OCI-LY7 (cell line): Measurements from ENCODE around the gene CHSY3. TPM values are rescaled to one million over a fixed set of nuclear protein-coding genes. Genes with fewer than 3 reads are reported as not detected.

Source experiments
- BruUV-seq: library from RNA; stranded (reverse); fragments of 400-500 nt; replicated peaks from 2 replicates; lab custom pipeline; 2021; lab: Mats Ljungman, UMichigan
- CTCF ChIA-PET: fragments of 300-600 bp; sonication (Branson Sonifier 250); formaldehyde crosslinking; loops from one replicate; lab custom pipeline; 2022; ENCODE audit warnings: antibody characterized with exemption; ENCODE audit not compliant: unreplicated experiment; lab: Charles Lee
- POLR2A ChIA-PET: fragments of 300-600 bp; sonication (Branson Sonifier 250); formaldehyde crosslinking; loops from one replicate; lab custom pipeline; 2022; ENCODE audit warnings: antibody characterized with exemption; lab: Charles Lee
- DNase-seq: peaks from one replicate; pipeline ENCODE4 v3.0.0-alpha.2; 2015; ENCODE audit warnings: low spot score
- H2AFZ ChIP-seq: fragments of 200-600 bp; sonication (generic), shearing (Covaris generic); 2 replicates; pipeline ENCODE4 v1.6.1; 2014; ENCODE audit warnings: mild to moderate bottlenecking, antibody characterized with exemption, low read length, moderate library complexity
- H3K27ac ChIP-seq: fragments of 200-600 bp; sonication (generic); 2 replicates; pipeline ENCODE4 v1.5.1; 2014; ENCODE audit warnings: mixed run types, low read depth, mild to moderate bottlenecking, moderate library complexity, low read length, inconsistent platforms; ENCODE audit not compliant: poor library complexity, severe bottlenecking
- H3K36me3 ChIP-seq: fragments of 200-600 bp; sonication (generic); 2 replicates; pipeline ENCODE4 v1.6.1; 2014; ENCODE audit warnings: mild to moderate bottlenecking, antibody characterized with exemption, low read length, moderate library complexity, mixed read lengths; ENCODE audit not compliant: insufficient read depth
- H3K4me1 ChIP-seq: fragments of 200-600 bp; sonication (generic); 2 replicates; pipeline ENCODE4 v1.5.1; 2014; ENCODE audit warnings: mild to moderate bottlenecking, low read length; ENCODE audit not compliant: insufficient read depth, poor library complexity, severe bottlenecking
- H3K4me2 ChIP-seq: fragments of 200-600 bp; sonication (generic); 2 replicates; pipeline ENCODE4 v1.6.1; 2014; ENCODE audit warnings: mild to moderate bottlenecking, low read length
- H3K4me3 ChIP-seq: fragments of 200-600 bp; sonication (generic); 2 replicates; pipeline ENCODE4 v1.5.1; 2014; ENCODE audit warnings: mild to moderate bottlenecking, low read depth, low read length; ENCODE audit not compliant: poor library complexity, severe bottlenecking
- H3K79me2 ChIP-seq: fragments of 200-600 bp; sonication (generic); 2 replicates; pipeline ENCODE4 v1.6.1; 2016; ENCODE audit warnings: low read depth, mild to moderate bottlenecking, low read length, moderate library complexity, mixed read lengths; ENCODE audit not compliant: insufficient read depth
- H3K9me2 ChIP-seq: fragments of 200-600 bp; sonication (generic); 2 replicates; pipeline ENCODE4 v1.6.1; 2016; ENCODE audit warnings: mild to moderate bottlenecking, low read length, mixed read lengths; ENCODE audit not compliant: insufficient read depth
- H3K9me3 ChIP-seq: fragments of 200-600 bp; sonication (generic); 2 replicates; pipeline ENCODE4 v1.6.1; 2014; ENCODE audit warnings: mild to moderate bottlenecking, mixed run types, low read length, mixed read lengths
- H4K20me1 ChIP-seq: fragments of 200-600 bp; sonication (generic); 2 replicates; pipeline ENCODE4 v1.6.1; 2014; ENCODE audit warnings: mild to moderate bottlenecking, antibody characterized with exemption, low read length, moderate library complexity, mixed read lengths; ENCODE audit not compliant: insufficient read depth
- CTCF ChIP-seq: fragments of 200-600 bp; sonication (generic); conservative IDR thresholded peaks from 2 replicates; pipeline ENCODE4 v1.5.1; 2014; ENCODE audit warnings: mild to moderate bottlenecking, antibody characterized with exemption, low read length, moderate library complexity, mixed read lengths
- EZH2phosphoT487 ChIP-seq: fragments of 200-600 bp; sonication (generic); IDR thresholded peaks from 2 replicates; pipeline ENCODE4 v1.6.1; 2018; ENCODE audit warnings: low read depth, borderline replicate concordance, mild to moderate bottlenecking, mixed run types, antibody characterized with exemption, low read length, moderate library complexity, mixed read lengths
- intact Hi-C: fragments of 100-400 bp; cut with micrococcal nuclease; formaldehyde crosslinking; loops from one replicate; pipeline ENCODE4 v1.10.0; 2022; ENCODE audit not compliant: unreplicated experiment
- total RNA-seq, 2 experiments: library from RNA; depleted of rRNA in 1 of 2; stranded (reverse); fragments of >200 nt in 1 of 2; shearing (Covaris generic) in 1 of 2; gene quantifications; 2 replicates each; pipeline ENCODE4 v1.2.3, GENCODE V29; 2014 to 2022

CHSY3 gene
- total RNA-seq, 2 experiments from 2014 or later = not detected

GRCh38 chr5:129921204-129921603 is 16.9 kb downstream of the CHSY3 start:
- ChIA-PET CTCF (no interaction called here), POLR2A (no interaction called here)
- Histone ChIP-seq H3K4me1 (no peaks in the 10 kb centered on the region), H3K36me3 (no peaks in the 10 kb centered on the region), H3K27ac (no peak overlapping the region), H3K4me3 (no peak overlapping the region), H3K9me2 (no peaks in the 10 kb centered on the region), H3K4me2 (no peak overlapping the region), H3K9me3 (no peaks in the 10 kb centered on the region), H3K79me2 (no peaks in the 10 kb centered on the region), H2AFZ (no peak overlapping the region), H4K20me1 (no peaks in the 10 kb centered on the region)
- intact Hi-C loops = no loop called here
- TF ChIP-seq EZH2phosphoT487 (no peak), CTCF (no peak)
- no TSS peak for BruUV-seq
- no peak for DNase-seq

- POLR2A ChIA-PET = interaction anchor here (0.6 to 1.0 kb wide), 6 partner anchors 185 to 1566 kb away, joined by 3 to 4 read pairs (median 3); no protein-coding TSS in a partner anchor
- Histone ChIP-seq H3K79me2 (no peaks in the 10 kb centered on the region), H3K4me1 (no peaks in the 10 kb centered on the region), H3K27ac (no peak overlapping the region), H3K4me3 (no peak overlapping the region), H2AFZ (no peak overlapping the region), H3K9me2 (no peaks in the 10 kb centered on the region), H3K9me3 (no peaks in the 10 kb centered on the region), H3K4me2 (no peak overlapping the region), H3K36me3 (no peaks in the 10 kb centered on the region), H4K20me1 (no peaks in the 10 kb centered on the region)
- TF ChIP-seq CTCF = no peak
- TF ChIP-seq EZH2phosphoT487 = no peak
- intact Hi-C loops = no loop called here
- DNase-seq = no peak
- CTCF ChIA-PET = no interaction called here
- no TSS peak for BruUV-seq
Observed at GRCh38 chr5:129930221-129930620, 26.0 kb downstream of the CHSY3 start.

GRCh38 chr5:129935626-129936025 is 31.4 kb downstream of the CHSY3 start:
- H3K79me2 ChIP-seq = no peaks in the 10 kb centered on the region
- H3K36me3 ChIP-seq = no peaks in the 10 kb centered on the region
- H3K27ac ChIP-seq = no peak overlapping the region
- H2AFZ ChIP-seq = no peak overlapping the region
- intact Hi-C loops = no loop called here
- DNase-seq = no peak
- ChIA-PET CTCF (no interaction called here), POLR2A (no interaction called here)
- no peaks in the 10 kb centered on the region for H3K4me1 ChIP-seq
- no TSS peak for BruUV-seq
- no peaks in the 10 kb centered on the region for H3K9me2 ChIP-seq
- H4K20me1 ChIP-seq = no peaks in the 10 kb centered on the region
- no peak for TF ChIP-seq CTCF
- TF ChIP-seq EZH2phosphoT487 = no peak
- no peak overlapping the region for H3K4me3 ChIP-seq
- H3K4me2 ChIP-seq = no peak overlapping the region
- H3K9me3 ChIP-seq = no peaks in the 10 kb centered on the region
